ENCODE measurements around the gene P2RY6. TPM values are rescaled to one million over a fixed set of nuclear protein-coding genes. Genes with fewer than 3 reads are reported as not detected.

The P2RY6 gene
- total RNA-seq, 4 donors from 2014 or later, result 0.76 to 1.0 TPM; not detected in 2

DNA sequence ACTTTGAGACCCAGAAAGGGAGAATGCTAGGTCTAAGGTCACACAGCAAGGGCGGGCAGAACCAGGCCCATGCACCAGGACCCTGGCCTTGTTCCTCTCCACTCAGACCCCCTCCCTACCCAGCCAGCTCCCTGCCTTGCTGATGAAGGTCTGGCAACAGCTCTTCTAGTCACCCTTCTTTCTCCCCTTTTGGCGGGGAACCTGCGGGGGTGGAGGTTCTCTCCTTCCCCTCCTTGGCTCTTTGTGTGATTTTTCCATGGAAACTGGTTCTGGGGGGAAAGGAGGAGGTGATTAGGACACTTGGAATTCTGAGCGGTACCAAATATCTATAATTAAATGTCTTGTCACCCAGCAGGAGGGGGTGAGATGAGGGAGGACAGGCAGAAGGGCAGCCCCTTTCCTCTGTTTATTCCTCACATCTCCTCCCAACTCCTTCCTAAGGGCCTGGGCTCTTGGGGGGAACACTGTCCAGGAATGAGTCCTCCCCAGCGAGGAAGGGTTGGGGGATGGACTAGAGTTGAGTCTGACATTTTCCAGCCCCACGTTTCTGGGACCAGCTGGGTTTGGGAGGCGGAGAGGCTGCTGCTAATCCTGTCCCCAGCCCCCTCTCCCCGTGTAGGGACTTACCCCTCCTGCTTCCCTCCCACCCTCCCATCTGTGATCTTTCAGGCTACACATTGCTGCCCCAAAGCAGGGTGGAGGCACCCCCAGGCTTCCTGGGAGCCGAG lies 43.3 kb downstream of the P2RY6 start:
- Histone ChIP-seq H3K4me1 (peaks cover 12 to 41% of the 10 kb centered on the region in 2 donors), H3K9me3 (no peaks in the 10 kb centered on the region), H3K27ac (peak overlapping the region; percentile 91 to 93), H3K36me3 (no peaks in the 10 kb centered on the region), H3K27me3 (no peaks in the 10 kb centered on the region), H3K4me3 (no peak overlapping the region)
- intact Hi-C loops (cut with DNase I; ENCODE audit: low total_unique reads), result no loop called here
- peak; percentile 68 to 73 for DNase-seq
- no peak for TF ChIP-seq POLR2A (IDR thresholded peaks at IDR 0.05)
- TF ChIP-seq CTCF (IDR thresholded peaks at IDR 0.05), result no peak

DNA sequence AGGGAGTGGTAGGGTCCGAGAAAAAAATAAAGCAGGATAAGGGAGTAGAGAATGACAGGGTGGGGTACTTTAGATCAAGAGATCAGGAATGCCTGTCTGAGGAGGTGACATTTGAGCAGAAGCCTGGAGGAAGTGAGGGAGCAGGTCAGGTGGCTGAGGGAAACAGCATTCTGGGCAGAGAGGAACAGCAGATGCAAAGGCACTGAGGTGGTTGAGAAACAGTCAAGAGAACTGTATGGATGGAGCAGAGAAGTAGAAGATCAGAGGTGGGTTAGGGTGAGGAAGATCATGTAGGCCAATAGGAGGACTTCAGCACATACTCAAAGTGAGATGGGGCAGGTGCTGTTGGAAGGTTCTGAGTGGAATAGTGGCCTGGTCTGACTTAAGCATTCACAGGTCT lies 44.3 kb downstream of the P2RY6 start:
- Histone ChIP-seq H3K4me1 (peaks cover 19 to 48% of the 10 kb centered on the region in 2 donors), H3K9me3 (no peaks in the 10 kb centered on the region), H3K27ac (peak overlapping the region; percentile 91 to 93), H3K4me3 (no peak overlapping the region), H3K27me3 (no peaks in the 10 kb centered on the region), H3K36me3 (no peaks in the 10 kb centered on the region)
- no peak for TF ChIP-seq CTCF (IDR thresholded peaks at IDR 0.05)
- TF ChIP-seq POLR2A (IDR thresholded peaks at IDR 0.05), result no peak
- intact Hi-C loops (cut with DNase I; ENCODE audit: low total_unique reads), result no loop called here
- DNase-seq, result no peak

GRCh38 chr11:73317373-73317772 lies 45.2 kb downstream of the P2RY6 start:
- peaks cover 26 to 57% of the 10 kb centered on the region in 2 donors for H3K4me1 ChIP-seq
- no peaks in the 10 kb centered on the region for H3K9me3 ChIP-seq
- peak; percentile 71 to 74 for DNase-seq
- intact Hi-C loops (cut with DNase I; ENCODE audit: low total_unique reads), result no loop called here
- H3K36me3 ChIP-seq, result no peaks in the 10 kb centered on the region
- TF ChIP-seq CTCF (IDR thresholded peaks at IDR 0.05), result no peak
- no peak overlapping the region for H3K4me3 ChIP-seq
- peak overlapping the region; percentile 91 to 93 for H3K27ac ChIP-seq
- no peaks in the 10 kb centered on the region for H3K27me3 ChIP-seq

DNA sequence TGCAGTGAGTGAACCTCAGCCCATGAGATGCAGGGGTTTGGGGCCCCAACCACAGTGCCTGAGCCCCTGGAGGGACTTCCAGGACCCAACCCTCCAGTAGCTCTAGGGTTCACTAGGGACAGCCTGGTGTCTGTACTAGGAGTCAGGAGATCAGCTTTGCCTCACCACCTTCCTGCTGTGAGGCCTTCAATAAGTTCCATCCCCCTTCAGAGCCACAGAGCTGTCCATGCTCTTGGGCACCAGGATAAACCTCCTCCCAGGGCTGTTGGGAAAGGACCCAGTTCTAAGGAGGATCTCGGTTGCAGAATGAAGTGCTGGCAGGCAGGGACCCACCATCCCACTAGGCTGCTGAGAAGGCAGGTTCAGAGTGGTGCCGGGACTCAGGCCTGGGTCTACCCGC lies 45.7 kb downstream of the P2RY6 start:
- H3K4me3 ChIP-seq, result no peak overlapping the region
- no peak for DNase-seq
- intact Hi-C loops (cut with DNase I; ENCODE audit: low total_unique reads), result no loop called here
- H3K27ac ChIP-seq, result peak overlapping the region; percentile 91 to 93
- no peaks in the 10 kb centered on the region for H3K36me3 ChIP-seq
- H3K9me3 ChIP-seq, result no peaks in the 10 kb centered on the region
- no peaks in the 10 kb centered on the region for H3K27me3 ChIP-seq
- peaks cover 30 to 61% of the 10 kb centered on the region in 2 donors for H3K4me1 ChIP-seq
- TF ChIP-seq CTCF (IDR thresholded peaks at IDR 0.05), result no peak
- TF ChIP-seq POLR2A (IDR thresholded peaks at IDR 0.05), result no peak

DNA sequence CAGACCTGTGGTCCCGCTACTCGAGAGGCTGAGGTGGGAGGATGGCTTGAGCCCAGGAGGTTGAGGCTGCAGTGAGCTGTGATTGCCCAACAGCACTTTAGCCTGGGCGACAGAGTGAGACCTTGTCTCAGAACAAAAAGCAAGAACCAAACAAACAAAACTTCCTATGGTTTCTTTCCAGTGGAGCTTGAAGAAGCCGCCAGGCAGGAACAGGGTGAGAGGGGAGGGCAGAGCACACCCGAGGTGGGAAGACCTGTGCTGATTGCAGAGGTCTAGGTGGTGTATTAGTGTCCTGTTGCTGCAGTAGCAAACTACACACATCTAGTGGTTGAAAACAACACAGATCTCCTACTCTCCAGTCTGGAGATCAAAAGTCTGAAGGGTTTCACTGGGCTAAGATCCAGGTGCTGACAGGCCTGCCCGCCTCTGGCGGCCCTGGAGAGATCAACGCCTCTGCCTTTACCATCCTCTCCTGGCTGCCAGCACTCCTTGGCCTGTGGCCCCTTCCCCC lies 46.4 kb downstream of the P2RY6 start:
- Histone ChIP-seq H3K4me1 (peaks cover 34 to 66% of the 10 kb centered on the region in 2 donors), H3K36me3 (no peaks in the 10 kb centered on the region), H3K4me3 (no peak overlapping the region), H3K27ac (peak overlapping the region; percentile 91 to 93), H3K9me3 (no peaks in the 10 kb centered on the region), H3K27me3 (no peaks in the 10 kb centered on the region)
- no peak for TF ChIP-seq CTCF (IDR thresholded peaks at IDR 0.05)
- TF ChIP-seq POLR2A (IDR thresholded peaks at IDR 0.05), result no peak
- DNase-seq, result no peak
- intact Hi-C loops (cut with DNase I; ENCODE audit: low total_unique reads), result no loop called here
